Measurements from ENCODE around the gene CD6. TPM values are rescaled to one million over a fixed set of nuclear protein-coding genes. Genes with fewer than 3 reads are reported as not detected.

The CD6 gene
- total and polyA plus RNA-seq, 7 donors = under 0.01 to 14.1 (median 0.98) TPM; not detected in 1

DNA sequence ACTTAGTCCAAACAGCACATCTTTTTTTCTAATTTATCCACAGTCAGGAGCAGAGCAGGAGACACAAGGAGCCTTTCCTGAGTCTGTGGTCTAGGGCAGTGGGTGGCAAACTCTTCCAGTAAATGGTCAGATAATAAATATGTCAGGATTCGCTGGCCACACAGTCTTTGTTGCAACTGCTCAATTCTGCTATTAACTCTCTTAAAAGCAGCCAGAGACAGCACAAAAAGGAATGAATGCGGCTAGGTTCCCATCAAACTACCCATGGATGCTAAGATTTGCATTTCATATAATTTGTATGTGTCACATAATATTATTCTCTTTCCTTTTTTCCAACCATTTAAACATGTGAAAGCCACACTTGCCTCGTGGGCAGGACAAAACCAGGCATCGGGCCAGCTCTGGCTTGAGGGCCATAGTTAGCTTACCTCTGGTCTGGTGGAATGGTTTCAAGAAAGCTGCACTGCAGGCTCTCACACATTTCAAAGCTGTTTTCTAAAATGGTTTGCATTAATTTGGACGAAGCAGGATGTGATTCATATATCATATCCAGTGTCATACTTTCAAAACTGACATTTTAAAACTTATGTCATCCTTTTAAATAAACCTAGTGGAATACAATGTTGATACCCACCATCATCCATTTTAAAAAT is 66.1 kb downstream of the CD6 start:
- Histone ChIP-seq H3K4me1 (peaks cover 0 to 36% (median 22%) of the 10 kb centered on the region in 4 donors), H3K27ac (peak overlapping the region in 1 of 4 donors; percentile 4), H3K9me3 (no peaks in the 10 kb centered on the region), H3K36me3 (no peaks in the 10 kb centered on the region), H3K27me3 (no peaks in the 10 kb centered on the region), H3K4me3 (no peak overlapping the region)
- 61 to 77% methylated on average over 5 of the region's 5 CpGs for WGBS, 2 donors
- intact Hi-C loops (cut with DNase I) = no loop called here
- DNase-seq = peak; percentile 53
- TF ChIP-seq POLR2A (IDR thresholded peaks at IDR 0.05) (no peak), EP300 (IDR thresholded peaks at IDR 0.05) (no peak), POLR2AphosphoS5 (IDR thresholded peaks at IDR 0.05) (no peak)
- TF ChIP-seq, protein P1, sequence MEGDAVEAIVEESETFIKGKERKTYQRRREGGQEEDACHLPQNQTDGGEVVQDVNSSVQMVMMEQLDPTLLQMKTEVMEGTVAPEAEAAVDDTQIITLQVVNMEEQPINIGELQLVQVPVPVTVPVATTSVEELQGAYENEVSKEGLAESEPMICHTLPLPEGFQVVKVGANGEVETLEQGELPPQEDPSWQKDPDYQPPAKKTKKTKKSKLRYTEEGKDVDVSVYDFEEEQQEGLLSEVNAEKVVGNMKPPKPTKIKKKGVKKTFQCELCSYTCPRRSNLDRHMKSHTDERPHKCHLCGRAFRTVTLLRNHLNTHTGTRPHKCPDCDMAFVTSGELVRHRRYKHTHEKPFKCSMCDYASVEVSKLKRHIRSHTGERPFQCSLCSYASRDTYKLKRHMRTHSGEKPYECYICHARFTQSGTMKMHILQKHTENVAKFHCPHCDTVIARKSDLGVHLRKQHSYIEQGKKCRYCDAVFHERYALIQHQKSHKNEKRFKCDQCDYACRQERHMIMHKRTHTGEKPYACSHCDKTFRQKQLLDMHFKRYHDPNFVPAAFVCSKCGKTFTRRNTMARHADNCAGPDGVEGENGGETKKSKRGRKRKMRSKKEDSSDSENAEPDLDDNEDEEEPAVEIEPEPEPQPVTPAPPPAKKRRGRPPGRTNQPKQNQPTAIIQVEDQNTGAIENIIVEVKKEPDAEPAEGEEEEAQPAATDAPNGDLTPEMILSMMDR (IDR thresholded peaks at IDR 0.05) = no peak

DNA sequence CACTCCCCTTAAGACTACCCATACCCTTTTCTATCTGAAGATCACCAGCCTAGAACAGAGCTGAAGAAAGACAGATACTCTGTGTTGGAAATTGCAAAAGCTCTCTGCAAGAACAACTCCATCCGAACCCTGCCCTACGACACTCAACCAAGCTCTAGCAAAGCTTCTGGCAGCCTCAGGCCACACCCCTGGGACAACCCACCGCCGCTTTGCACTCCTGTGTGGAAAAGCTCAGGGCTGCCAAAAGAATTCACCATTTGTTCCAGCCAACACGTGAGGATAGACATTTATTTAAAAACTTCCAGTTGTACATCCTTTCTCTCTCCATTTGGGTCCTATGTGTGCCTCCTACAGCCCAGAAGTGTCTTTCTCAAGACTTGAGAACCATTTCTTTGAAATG is 68.4 kb downstream of the CD6 start:
- DNase-seq = no peak
- peaks cover 0 to 20% (median 13%) of the 10 kb centered on the region in 4 donors for H3K4me1 ChIP-seq
- no peak overlapping the region for H3K4me3 ChIP-seq
- no peak overlapping the region for H3K27ac ChIP-seq
- WGBS, 2 donors = 83 to 88% methylated on average over 5 of the region's 5 CpGs
- TF ChIP-seq POLR2A (IDR thresholded peaks at IDR 0.05) = no peak
- TF ChIP-seq, protein P1 (IDR thresholded peaks at IDR 0.05) = no peak
- intact Hi-C loops (cut with DNase I) = no loop called here
- no peaks in the 10 kb centered on the region for H3K36me3 ChIP-seq
- no peaks in the 10 kb centered on the region for H3K27me3 ChIP-seq
- H3K9me3 ChIP-seq = no peaks in the 10 kb centered on the region

GRCh38 chr11:61041755-61042518 is 70.5 kb downstream of the CD6 start:
- Histone ChIP-seq H3K4me3 (no peak overlapping the region), H3K4me1 (peaks cover 0 to 15% (median 10%) of the 10 kb centered on the region in 4 donors), H3K27ac (peak overlapping the region in 2 of 4 donors; percentile 41), H3K9me3 (no peaks in the 10 kb centered on the region), H3K36me3 (no peaks in the 10 kb centered on the region), H3K27me3 (no peaks in the 10 kb centered on the region)
- TF ChIP-seq EP300 (IDR thresholded peaks at IDR 0.05) = no peak
- no peak for TF ChIP-seq POLR2A (IDR thresholded peaks at IDR 0.05)
- no peak for DNase-seq
- intact Hi-C loops (cut with DNase I) = no loop called here
- WGBS, 2 donors = 25 to 40% methylated on average over 16 of the region's 16 CpGs

DNA sequence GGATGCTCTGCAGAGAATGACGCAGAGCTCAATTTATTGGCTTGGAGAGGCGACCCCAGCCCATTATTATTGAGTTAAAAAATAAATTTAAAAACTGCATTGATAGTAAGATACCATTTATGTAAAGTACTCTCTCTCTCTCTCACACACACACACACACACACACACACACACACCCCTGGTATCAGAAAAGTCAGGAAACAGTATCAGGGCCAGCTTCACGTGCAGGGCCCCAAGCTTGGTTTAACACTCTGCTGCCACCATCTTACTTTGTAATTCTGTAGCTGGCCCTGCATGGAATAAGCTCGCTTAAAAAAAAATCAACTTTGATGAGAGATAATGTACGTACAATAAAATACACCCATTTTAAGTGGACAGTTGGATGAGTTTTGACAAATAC is 71.1 kb downstream of the CD6 start:
- Histone ChIP-seq H3K36me3 (no peaks in the 10 kb centered on the region), H3K4me1 (peaks cover 0 to 14% (median 9%) of the 10 kb centered on the region in 4 donors), H3K27ac (no peak overlapping the region), H3K9me3 (no peaks in the 10 kb centered on the region), H3K27me3 (no peaks in the 10 kb centered on the region), H3K4me3 (no peak overlapping the region)
- intact Hi-C loops (cut with DNase I) = no loop called here
- no peak for DNase-seq
- TF ChIP-seq EP300 (IDR thresholded peaks at IDR 0.05) = no peak
- TF ChIP-seq POLR2AphosphoS5 (IDR thresholded peaks at IDR 0.05) = no peak
- no peak for TF ChIP-seq POLR2A (IDR thresholded peaks at IDR 0.05)
- TF ChIP-seq, protein P1 (IDR thresholded peaks at IDR 0.05) = no peak
- 53% methylated on average over 5 of the region's 5 CpGs for WGBS, 2 donors

- TF ChIP-seq POLR2A (IDR thresholded peaks at IDR 0.05) = no peak
- no peak for TF ChIP-seq POLR2AphosphoS5 (IDR thresholded peaks at IDR 0.05)
- TF ChIP-seq, protein P1 (IDR thresholded peaks at IDR 0.05) = no peak
- no peak for TF ChIP-seq EP300 (IDR thresholded peaks at IDR 0.05)
- Histone ChIP-seq H3K27ac (no peak overlapping the region), H3K27me3 (no peaks in the 10 kb centered on the region), H3K36me3 (no peaks in the 10 kb centered on the region), H3K4me1 (peaks cover 0 to 14% (median 8%) of the 10 kb centered on the region in 4 donors), H3K9me3 (no peaks in the 10 kb centered on the region), H3K4me3 (no peak overlapping the region)
- intact Hi-C loops (cut with DNase I) = no loop called here
- WGBS, 2 donors = 88 to 91% methylated on average over 14 of the region's 14 CpGs
- DNase-seq = no peak
These were observed 71.6 kb downstream of the CD6 start for GRCh38 chr11:61042961-61043540.
